Eye (tissue), 1 donor: Measurements from ENCODE around the gene VEGFA.

Experiments
- DNase-seq: peaks from one replicate; pipeline ENCODE4 v3.0.0-alpha.2; 2015

Gene VEGFA

DNA sequence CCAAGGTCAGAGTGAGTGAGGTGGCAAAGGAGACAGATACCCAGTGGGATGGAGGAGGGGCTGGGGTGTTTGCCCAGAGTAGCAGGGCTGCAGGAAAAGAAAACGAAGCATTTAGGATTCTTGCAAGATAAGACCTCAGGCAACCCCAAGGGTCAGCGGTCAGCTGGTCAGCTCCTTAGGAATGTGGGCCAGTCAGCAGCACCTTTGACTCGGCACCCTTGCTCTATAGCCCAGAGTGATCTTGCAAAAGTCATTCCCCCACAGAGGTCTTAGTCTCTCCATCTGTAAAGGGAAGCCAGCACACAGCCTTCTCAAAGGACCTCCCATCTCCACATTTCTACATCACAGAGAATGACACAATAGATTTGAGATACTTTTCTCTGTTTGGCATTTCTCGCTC, 56.7 kb downstream of the VEGFA start:
- DNase-seq, result no peak

DNA sequence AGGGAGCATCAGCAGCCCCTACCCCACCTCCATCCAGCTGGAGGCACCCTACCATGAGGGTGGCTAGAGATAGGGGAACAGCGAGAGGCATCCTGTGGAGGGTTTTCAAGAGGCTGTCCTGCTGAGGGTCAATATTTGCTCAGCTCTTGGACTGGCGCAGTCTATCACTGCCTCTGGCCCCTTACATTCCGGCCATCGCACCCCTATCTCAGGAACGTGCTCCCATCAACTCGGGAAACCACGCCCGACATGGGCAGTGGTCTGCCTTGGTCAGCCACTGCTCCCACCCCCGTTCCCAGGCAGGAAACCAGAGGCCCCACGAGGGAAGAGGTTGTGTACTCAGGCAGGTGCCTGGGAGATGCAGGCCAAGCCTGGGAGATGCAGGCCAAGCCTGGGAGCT, 57.9 kb downstream of the VEGFA start:
- no peak for DNase-seq

DNA sequence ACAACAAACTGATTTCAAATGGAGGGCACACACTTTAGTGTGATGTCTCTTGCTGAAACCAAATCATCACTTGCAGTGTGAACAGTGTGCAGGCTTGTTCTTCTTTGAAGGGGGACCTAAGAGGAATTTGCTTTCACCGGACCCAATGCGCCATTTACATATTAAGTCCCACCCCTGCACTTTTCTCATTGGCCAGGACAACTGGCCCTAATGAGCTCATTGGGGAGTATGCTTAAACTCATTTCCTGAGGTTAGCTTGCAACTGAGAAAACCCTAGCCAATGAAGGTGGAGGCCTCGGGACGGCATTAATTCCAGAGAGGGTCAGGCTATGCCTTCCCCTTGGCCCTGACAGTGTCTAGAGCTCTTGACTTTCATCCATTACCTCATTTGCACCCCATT, 58.7 kb downstream of the VEGFA start:
- no peak for DNase-seq

DNA sequence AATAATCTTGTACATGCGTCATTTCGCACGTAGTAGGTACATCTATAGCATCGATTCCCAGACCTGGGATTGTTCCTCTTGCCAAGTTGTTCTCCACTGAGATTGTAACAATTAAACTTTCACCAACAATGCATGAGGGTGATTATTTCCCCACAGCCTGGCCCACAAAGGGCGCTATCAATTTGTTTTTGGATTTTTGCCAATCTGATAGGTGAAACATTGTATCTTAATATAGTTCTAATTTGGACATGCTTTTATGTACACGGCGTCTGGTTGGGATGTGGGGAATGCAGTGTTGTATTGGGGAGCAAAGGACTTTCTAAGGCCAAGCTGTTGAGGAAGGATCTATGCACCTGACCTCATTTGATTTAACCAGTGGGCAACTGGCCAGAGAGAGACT, 59.5 kb downstream of the VEGFA start:
- DNase-seq, result no peak

DNA sequence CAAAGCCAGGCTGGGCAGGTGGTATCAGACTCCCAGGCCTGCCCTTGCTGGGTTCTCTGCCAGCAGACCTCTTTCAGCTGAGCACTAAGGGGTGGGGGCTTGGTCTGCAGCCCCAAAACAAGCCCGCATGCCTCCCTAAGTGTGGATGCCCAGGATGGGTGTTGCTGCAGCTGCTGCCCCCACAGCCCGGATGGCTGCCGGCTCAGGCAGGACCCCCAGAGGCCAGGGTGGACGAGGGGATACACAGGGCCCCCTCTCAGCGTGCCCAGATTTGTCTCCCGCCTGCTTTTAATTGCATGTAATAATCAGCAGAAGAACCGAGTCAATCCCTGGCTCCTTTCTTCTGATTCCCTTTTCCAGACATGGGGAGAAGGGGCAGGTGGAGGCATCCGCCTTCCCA, 60.8 kb downstream of the VEGFA start:
- no peak for DNase-seq

DNA sequence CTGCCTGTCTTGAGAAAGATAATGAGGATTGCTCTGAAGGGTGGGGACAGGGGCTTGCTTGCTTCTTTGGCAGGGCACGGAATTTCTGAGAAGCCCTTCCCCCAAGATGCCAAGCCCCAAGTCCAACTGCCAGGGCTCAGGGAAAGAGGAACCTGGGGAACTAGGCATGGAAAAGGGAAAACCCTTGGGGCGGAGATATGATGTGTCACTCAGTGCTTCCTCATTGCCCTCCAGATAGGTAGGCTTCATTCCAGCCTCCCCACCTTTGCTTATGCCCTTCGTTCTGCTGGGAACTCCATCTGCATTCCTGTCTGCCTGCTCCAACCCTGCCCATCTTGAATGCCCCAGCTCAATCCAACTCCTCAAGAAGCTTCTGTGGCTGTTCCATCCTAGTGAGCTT, 61.2 kb downstream of the VEGFA start:
- no peak for DNase-seq

DNA sequence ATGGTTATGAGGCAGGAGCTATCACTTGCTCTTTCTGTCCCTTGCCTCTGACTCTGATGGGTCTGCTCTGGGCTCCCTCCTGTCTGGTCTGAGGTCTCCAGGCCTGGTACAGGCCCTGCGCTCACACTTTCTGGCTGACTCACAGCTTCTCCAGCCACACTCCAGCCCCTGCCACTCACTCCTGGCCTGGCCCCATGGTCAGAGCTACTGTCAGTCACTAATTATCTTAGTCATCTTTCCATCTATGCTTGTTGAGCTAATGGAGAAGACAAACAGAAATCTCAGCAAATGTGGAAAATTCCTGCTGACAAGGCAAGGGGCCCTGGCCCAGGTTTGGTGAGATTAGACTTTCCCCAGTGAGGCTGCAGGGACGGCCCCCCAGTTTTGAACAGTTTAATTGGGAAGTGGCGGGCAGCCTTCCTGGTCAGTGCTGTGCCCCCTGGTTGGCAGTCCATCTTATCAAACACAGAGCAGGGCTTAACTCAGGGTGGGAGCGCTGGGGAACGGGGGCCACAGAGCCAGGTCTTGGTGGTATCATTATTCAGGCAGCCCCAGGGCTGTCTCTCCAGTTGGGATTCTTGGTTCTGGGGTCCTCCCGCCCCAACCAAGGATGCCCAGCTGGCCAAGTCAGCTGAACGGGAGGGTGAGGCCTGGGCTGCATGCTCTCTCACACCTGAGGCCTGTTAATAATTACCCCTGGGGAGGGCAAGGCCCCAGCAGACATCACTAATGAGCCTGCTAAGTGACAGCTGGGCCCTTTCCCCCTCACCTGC, 63.4 kb downstream of the VEGFA start:
- DNase-seq, result no peak

DNA sequence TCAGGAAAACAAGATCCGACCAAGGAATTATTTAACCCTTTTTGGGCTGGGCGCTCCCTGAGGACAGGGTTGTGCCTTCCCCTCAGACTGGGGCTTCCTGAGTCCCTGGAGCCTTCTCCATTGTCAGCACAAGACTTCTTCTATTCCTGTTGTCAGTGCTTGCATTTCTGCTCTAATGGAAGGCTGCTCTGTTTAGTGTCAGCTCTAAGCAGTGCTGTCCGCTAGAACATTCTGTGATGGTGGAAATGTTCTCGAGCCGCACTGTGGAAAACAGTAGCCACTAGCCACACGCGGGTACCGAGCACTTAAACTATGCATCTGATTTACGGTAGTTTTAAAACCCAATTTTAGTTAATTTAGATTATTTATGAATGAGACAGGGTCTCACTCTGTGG, 64.0 kb downstream of the VEGFA start:
- no peak for DNase-seq

DNA sequence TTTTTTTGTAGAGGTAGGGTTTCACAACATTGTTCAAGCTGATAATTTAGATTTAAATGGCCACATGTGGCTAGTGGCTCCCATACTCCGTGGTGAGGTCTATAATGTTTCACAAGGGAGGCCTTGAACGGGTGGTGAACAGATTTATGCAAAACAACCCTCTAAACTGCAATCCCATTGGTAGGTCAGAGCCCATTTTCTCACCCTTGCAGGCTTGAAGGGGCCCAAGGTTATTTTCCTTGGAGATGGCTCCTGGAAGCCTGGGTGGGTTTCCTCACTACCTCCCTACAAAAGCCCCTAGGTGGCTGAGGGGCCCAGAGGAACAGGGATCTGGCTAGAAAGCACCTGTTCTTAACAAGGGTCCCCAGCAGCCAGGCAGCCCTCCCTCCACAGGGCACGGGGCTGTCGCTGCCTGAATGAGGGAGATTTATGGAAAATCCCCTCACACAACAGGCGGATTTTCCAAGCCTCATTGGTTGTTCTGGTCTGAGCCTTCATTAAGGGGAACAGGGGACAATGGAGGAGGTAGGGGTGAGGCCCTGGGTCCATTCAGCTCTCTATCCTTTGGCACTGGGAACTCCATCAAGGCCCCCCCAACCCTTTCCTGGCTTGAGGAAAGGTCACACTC, 64.6 kb downstream of the VEGFA start:
- peak; percentile 25 for DNase-seq

DNA sequence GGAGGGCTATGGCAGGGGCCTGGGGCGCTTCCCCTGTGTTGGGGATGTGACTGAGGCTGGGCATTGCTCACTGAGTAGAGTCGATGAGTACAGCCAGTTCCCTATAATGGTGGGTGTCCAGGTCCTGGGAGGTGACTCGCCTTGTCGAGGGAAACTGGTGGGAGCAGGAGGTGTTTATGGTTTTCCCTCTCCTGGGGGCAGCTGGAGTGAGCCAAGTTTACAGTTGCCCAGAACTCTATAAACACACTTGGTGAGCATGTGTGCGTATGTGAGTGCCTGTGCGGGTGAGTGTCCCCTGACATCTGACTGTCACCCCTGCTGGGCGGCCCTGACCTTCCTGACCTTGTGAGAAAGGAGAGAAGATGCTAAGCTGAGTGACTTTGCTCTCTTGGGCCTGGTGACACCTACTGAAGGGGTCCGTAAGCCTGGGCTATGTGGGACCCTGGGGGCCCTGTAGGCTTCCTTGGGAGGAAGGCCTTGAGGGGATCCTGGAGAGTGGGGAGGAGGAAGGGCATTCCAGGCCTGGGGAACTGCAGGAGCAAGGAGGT, 65.9 kb downstream of the VEGFA start:
- no peak for DNase-seq
